Measurements from ENCODE around the gene PPP1R10. TPM values are rescaled to one million over a fixed set of nuclear protein-coding genes. Genes with fewer than 3 reads are reported as not detected.
A peak's percentile ranks its signal among the peaks of the same experiment; 100 is the strongest.

The PPP1R10 gene
- total and polyA plus RNA-seq, 7 donors, result 5.5 to 42.5 (median 27.1) TPM

GRCh38 chr6:30562470-30563425 lies 54.3 kb downstream of the PPP1R10 start:
- no peak overlapping the region for H3K4me3 ChIP-seq
- peaks cover 10 to 30% of the 10 kb centered on the region in 2 donors for H3K36me3 ChIP-seq (ENCODE audit: insufficient read depth in 1 of 2, low read depth in 1 of 2)
- intact Hi-C loops (cut with DNase I), result no loop called here
- no peaks in the 10 kb centered on the region for H3K9me3 ChIP-seq
- 84 to 94% (median 88%) methylated on average over 14 of the region's 14 CpGs for WGBS, 3 donors
- no peak for TF ChIP-seq CTCF (IDR thresholded peaks at IDR 0.05)
- no peak overlapping the region for H3K27ac ChIP-seq
- DNase-seq (no peak), ATAC-seq (no peak)
- peaks cover 5% of the 10 kb centered on the region for H3K4me1 ChIP-seq
- H3K27me3 ChIP-seq (ENCODE audit: insufficient read depth in 3 of 3, low read length in 2 of 3), result no peaks in the 10 kb centered on the region

GRCh38 chr6:30560930-30561329 lies 56.1 kb downstream of the PPP1R10 start:
- no peak for TF ChIP-seq CTCF (IDR thresholded peaks at IDR 0.05)
- Histone ChIP-seq H3K4me1 (peaks cover 10% of the 10 kb centered on the region), H3K4me3 (no peak overlapping the region), H3K36me3 (ENCODE audit: insufficient read depth in 1 of 2, low read depth in 1 of 2) (peaks cover 10 to 30% of the 10 kb centered on the region in 2 donors), H3K9me3 (no peaks in the 10 kb centered on the region), H3K27me3 (ENCODE audit: insufficient read depth in 3 of 3, low read length in 2 of 3) (no peaks in the 10 kb centered on the region), H3K27ac (no peak overlapping the region)
- no peak for DNase-seq
- 92 to 95% (median 94%) methylated on average over 3 of the region's 3 CpGs for WGBS, 3 donors
- ATAC-seq, result no peak
- intact Hi-C loops (cut with DNase I), result no loop called here

GRCh38 chr6:30557683-30557981 lies 59.4 kb downstream of the PPP1R10 start:
- no peaks in the 10 kb centered on the region for H3K27me3 ChIP-seq (ENCODE audit: insufficient read depth in 3 of 3, low read length in 2 of 3)
- WGBS, 3 donors, result 2 to 5% (median 4%) methylated on average over 6 of the region's 6 CpGs
- H3K27ac ChIP-seq, result peak overlapping the region; percentile 95
- no peak for TF ChIP-seq CTCF (IDR thresholded peaks at IDR 0.05)
- DNase-seq, result no peak
- H3K4me1 ChIP-seq, result peaks cover 16% of the 10 kb centered on the region
- H3K36me3 ChIP-seq (ENCODE audit: insufficient read depth in 1 of 2, low read depth in 1 of 2), result peaks cover 9 to 39% of the 10 kb centered on the region in 2 donors
- peak overlapping the region; percentile 99 for H3K4me3 ChIP-seq
- ATAC-seq, result no peak
- intact Hi-C loops (cut with DNase I), result loop anchor here in 1 of 2 donors (2.0 kb wide), 1 partner anchor 13 kb away; the partner anchor contains the start of gene ABCF1
- no peaks in the 10 kb centered on the region for H3K9me3 ChIP-seq

- DNase-seq (peak; percentile 88 to 93), ATAC-seq (peak; percentile 77 to 89 (median 81))
- Histone ChIP-seq H3K27me3 (ENCODE audit: insufficient read depth in 3 of 3, low read length in 2 of 3) (no peaks in the 10 kb centered on the region), H3K9me3 (no peaks in the 10 kb centered on the region), H3K27ac (peak within 1 kb of the TSS; percentile 95), H3K4me1 (peaks cover 16% of the 10 kb centered on the region), H3K4me3 (peak within 1 kb of the TSS; percentile 99), H3K36me3 (ENCODE audit: insufficient read depth in 1 of 2, low read depth in 1 of 2) (peaks cover 4 to 39% of the 10 kb centered on the region in 2 donors)
- WGBS, 3 donors, result 0% methylated on average over 42 of the region's 42 CpGs
- intact Hi-C loops (cut with DNase I), result loop anchor here in 1 of 2 donors (2.0 kb wide), 1 partner anchor 14 kb away; the partner anchor contains the start of gene ABCF1
- no peak for TF ChIP-seq CTCF (IDR thresholded peaks at IDR 0.05)
Observed at GRCh38 chr6:30556906-30557682, 59.9 kb downstream of the PPP1R10 start, which contains the start of gene PRR3. Gene PRR3 (plus strand): TSS chr6:30557295. CDS start chr6:30557345, 50 bp downstream.
